Endometrium (tissue), 2 donors: ENCODE results near the gene RPS15A.
"Not testable (repeated sequence)": the region's sequence is repeated elsewhere in the genome, so short reads cannot be mapped to it uniquely, and the experiment has no call there.

ENCODE experiments used
- FAIRE-seq: peaks from 2 replicates; lab custom pipeline; 2012; peaks lifted over from hg19 to GRCh38; lab: Jason Lieb, UNC
- donor health status: control.
- donor health status: control.

RPS15A gene

DNA sequence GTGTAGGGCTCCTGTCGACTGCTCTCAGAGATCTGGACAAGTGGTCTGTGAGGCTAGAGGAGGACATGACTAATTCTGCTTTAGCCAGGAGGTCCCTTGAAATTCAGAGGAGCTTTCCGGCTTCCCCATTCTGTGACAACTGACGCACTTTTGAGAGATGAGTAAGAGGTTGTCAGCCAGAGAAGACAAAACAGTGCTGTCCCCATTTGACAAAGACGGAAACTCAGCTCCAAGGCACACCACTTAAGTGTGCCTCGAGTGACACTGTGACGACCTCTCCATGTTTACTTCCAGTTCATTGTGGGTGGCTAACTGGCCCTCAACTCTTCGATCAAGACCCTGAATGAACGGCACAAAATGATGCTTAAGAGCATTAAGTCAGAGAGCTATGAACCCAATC, 47.3 kb downstream of the RPS15A start:
- FAIRE-seq: not testable (repeated sequence)

DNA sequence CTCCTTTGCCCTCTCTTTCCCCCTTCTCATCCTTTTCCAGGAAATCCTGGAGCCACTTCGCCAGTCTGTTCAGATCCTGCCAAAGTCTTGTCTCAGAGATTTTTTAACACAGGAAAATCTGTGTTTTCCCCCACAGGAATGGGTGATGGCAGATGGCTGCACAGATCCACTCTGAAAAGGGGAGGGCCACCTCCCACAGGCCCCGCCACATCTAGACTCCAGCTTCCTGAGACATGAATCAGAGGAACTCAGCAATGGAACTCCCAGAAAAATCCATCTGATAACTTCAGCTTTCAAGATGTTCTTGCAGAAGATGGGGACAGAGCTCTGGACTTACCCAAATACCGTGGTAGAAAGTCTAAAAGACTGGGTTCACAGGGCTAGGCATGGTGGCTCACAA, 50.1 kb downstream of the RPS15A start:
- not testable (repeated sequence) for FAIRE-seq

DNA sequence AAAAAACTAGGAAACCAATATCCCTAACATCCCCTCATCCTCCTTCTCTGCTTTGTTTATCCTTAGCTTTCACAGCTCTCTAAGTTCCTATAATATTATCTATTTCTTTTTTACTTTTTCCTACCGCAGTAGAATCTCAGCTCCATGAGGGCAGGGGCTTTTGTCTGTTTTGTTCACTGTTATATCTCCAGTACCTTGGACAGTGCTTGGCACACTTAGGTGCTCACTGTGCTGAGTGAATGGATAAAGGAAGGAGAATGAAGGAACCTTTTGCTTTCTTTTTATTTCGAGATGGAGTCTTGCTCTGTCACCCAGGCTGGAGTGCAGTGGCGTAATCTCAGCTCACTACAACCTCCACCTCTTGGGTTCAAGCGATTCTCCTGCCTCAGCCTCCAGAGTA, 51.4 kb downstream of the RPS15A start:
- FAIRE-seq: not testable (repeated sequence)

DNA sequence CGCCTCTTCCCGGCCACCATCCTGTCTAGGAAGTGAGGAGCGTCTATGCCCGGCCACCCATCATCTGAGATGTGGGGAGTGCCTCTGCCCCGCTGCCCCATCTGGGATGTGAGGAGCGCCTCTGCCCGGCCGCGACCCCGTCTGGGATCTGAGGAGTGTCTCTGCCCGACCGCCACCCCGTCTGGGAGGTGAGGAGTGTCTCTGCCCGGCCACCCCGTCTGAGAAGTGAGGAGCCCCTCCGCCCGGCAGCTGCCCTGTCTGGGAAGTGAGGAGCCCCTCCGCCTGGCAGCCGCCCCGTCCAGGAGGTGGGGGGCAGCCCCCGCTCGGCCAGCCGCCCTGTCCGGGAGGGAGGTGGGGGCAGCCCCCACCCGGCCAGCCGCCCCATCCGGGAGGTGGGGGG, 55.9 kb downstream of the RPS15A start:
- not testable (repeated sequence) for FAIRE-seq
